HepG2 (cell line): ENCODE measurements around the gene COL9A3. TPM values are rescaled to one million over a fixed set of nuclear protein-coding genes. Genes with fewer than 3 reads are reported as not detected.
A peak's percentile ranks its signal among the peaks of the same experiment; 100 is the strongest.
"Not testable (repeated sequence)": the region's sequence is repeated elsewhere in the genome, so short reads cannot be mapped to it uniquely, and the experiment has no call there.

ENCODE experiments used
- ATAC-seq: fragments of 200-7000 bp; cut with Tn5 transposase; 3 replicates; pipeline ENCODE4 v1.9.1; 2020; ENCODE audit warnings: mild to moderate bottlenecking, moderate library complexity
- BruUV-seq: library from RNA; stranded (reverse); fragments of 400-500 nt; replicated peaks from 2 replicates; lab custom pipeline; 2021; lab: Mats Ljungman, UMichigan
- CTCF ChIA-PET: fragments of 300-600 bp; formaldehyde crosslinking; extraction: SDS; loops from one replicate; lab custom pipeline; 2021; ENCODE audit warnings: low total read pairs, inconsistent platforms, low intra/inter-chr PET ratio; lab: Yijun Ruan, JAX
- POLR2A ChIA-PET: fragments of 350-600 bp; sonication (Branson Sonifier 250); formaldehyde crosslinking; loops from one replicate; lab custom pipeline; 2020; ENCODE audit warnings: antibody characterized with exemption, inconsistent platforms; lab: Yijun Ruan, JAX
- DNase-seq: peaks from one replicate; pipeline ENCODE4 v3.0.0-alpha.2; 2015; ENCODE audit warnings: low spot score
- FAIRE-seq: peaks from 3 replicates; lab custom pipeline; 2011; peaks lifted over from hg19 to GRCh38; lab: Jason Lieb, UNC
- H2AFZ ChIP-seq: one replicate; pipeline ENCODE4 v1.6.1; 2011; ENCODE audit warnings: low read length, inconsistent platforms
- H3K27ac ChIP-seq: fragments of 300-600 bp; 3 replicates; pipeline ENCODE4 v1.8.0; 2011; ENCODE audit warnings: mixed run types, mild to moderate bottlenecking, mixed read lengths, low read length, inconsistent platforms; ENCODE audit not compliant: insufficient read depth; ENCODE audit errors: extremely low read length
- H3K27me3 ChIP-seq, 2 experiments: fragments of 200-600 bp in 1 of 2; 2 replicates in 1 of 2; 3 replicates in 1 of 2; pipeline versions ENCODE4 v1.6.0 to v1.8.0; 2011; ENCODE audit warnings: low read length in 2 of 2, mild to moderate bottlenecking in 2 of 2, moderate library complexity in 2 of 2, inconsistent platforms in 1 of 2; ENCODE audit not compliant: insufficient read depth in 2 of 2, control insufficient read depth in 1 of 2
- H3K36me3 ChIP-seq, 2 experiments: fragments of 200-600 bp in 1 of 2; replicated peaks in 1 of 2; 2 replicates in 1 of 2; 3 replicates in 1 of 2; pipeline versions ENCODE4 v1.5.1 to v1.8.0; 2011; ENCODE audit warnings: low read length in 2 of 2, inconsistent platforms in 1 of 2; ENCODE audit not compliant: insufficient read depth in 2 of 2, control insufficient read depth in 1 of 2
- H3K4me1 ChIP-seq: 2 replicates; pipeline ENCODE4 v1.5.1; 2012; ENCODE audit warnings: low read length, inconsistent platforms; ENCODE audit not compliant: insufficient read depth
- H3K4me2 ChIP-seq: 2 replicates; pipeline ENCODE4 v1.6.0; 2011; ENCODE audit warnings: low read depth, low read length, inconsistent platforms
- H3K4me3 ChIP-seq, 3 experiments: fragments of 200-600 bp in 1 of 3; sonication (generic), shearing (Covaris generic) in 1 of 3; replicated peaks in 1 of 3; 2 replicates each; pipeline ENCODE4 v1.5.1; 2011 to 2016; ENCODE audit warnings: low read length in 3 of 3, inconsistent platforms in 2 of 3, low read depth in 2 of 3, mild to moderate bottlenecking in 2 of 3, control low read depth in 1 of 3, mixed read lengths in 1 of 3; ENCODE audit not compliant: insufficient read depth in 1 of 3
- H3K79me2 ChIP-seq: one replicate; pipeline ENCODE4 v1.6.1; 2011; ENCODE audit warnings: low read length, inconsistent platforms; ENCODE audit not compliant: insufficient read depth
- H3K9ac ChIP-seq: 2 replicates; pipeline ENCODE4 v1.6.0; 2011; ENCODE audit warnings: mild to moderate bottlenecking, low read depth, low read length, inconsistent platforms; ENCODE audit not compliant: insufficient read depth
- H3K9me3 ChIP-seq: 2 replicates; pipeline ENCODE4 v1.5.1; 2012; ENCODE audit warnings: mild to moderate bottlenecking, low read length
- H4K20me1 ChIP-seq: 2 replicates; pipeline ENCODE4 v1.6.0; 2011; ENCODE audit warnings: inconsistent platforms, mild to moderate bottlenecking, low read length, moderate library complexity; ENCODE audit not compliant: insufficient read depth
- FOXO1 ChIP-seq: sonication (generic); formaldehyde crosslinking; IDR thresholded peaks from 2 replicates; pipeline ENCODE4 v1.4.0; 2020; ENCODE audit warnings: missing genetic modification reagents
- HMGXB4 ChIP-seq, 2 experiments: sonication (generic) in 1 of 2; formaldehyde crosslinking in 1 of 2; IDR thresholded peaks; 2 replicates each; pipeline versions ENCODE4 v1.4.0 to v1.6.1; 2018 to 2020; ENCODE audit warnings: missing genetic modification reagents in 2 of 2, borderline replicate concordance in 1 of 2, low read depth in 1 of 2, mild to moderate bottlenecking in 1 of 2, missing biosample characterization in 1 of 2
- IRF2 ChIP-seq: IDR thresholded peaks from 2 replicates; pipeline ENCODE4 v1.6.1; 2018; ENCODE audit warnings: missing genetic modification reagents, missing compliant biosample characterization
- IRF9 ChIP-seq: sonication (generic); formaldehyde crosslinking; IDR thresholded peaks from 2 replicates; pipeline ENCODE4 v1.8.0; 2022; ENCODE audit warnings: missing genetic modification reagents, mild to moderate bottlenecking, borderline replicate concordance
- KLF16 ChIP-seq, 2 experiments: sonication (generic) in 1 of 2; formaldehyde crosslinking in 1 of 2; IDR thresholded peaks; 2 replicates each; pipeline versions ENCODE4 v1.6.1 to v1.8.0; 2016 to 2023; ENCODE audit warnings: missing genetic modification reagents in 2 of 2, missing compliant biosample characterization in 1 of 2
- LCORL ChIP-seq, 2 experiments: fragments of 450-650 bp in 1 of 2; sonication (generic) in 1 of 2; formaldehyde crosslinking in 1 of 2; IDR thresholded peaks; 2 replicates each; pipeline versions ENCODE4 v1.5.0 to v1.6.1; 2017 to 2020; ENCODE audit warnings: antibody characterized with exemption in 1 of 2, missing genetic modification reagents in 1 of 2
- MED1 ChIP-seq: sonication (generic); formaldehyde crosslinking; IDR thresholded peaks from 2 replicates; pipeline ENCODE4 v1.4.0; 2020; ENCODE audit warnings: missing genetic modification reagents
- PHF5A ChIP-seq: IDR thresholded peaks from one replicate; pipeline ENCODE4 v1.6.1; 2018; ENCODE audit warnings: low read depth, missing genetic modification reagents; ENCODE audit not compliant: unreplicated experiment
- THAP11 ChIP-seq: IDR thresholded peaks from 2 replicates; pipeline ENCODE4 v1.6.1; 2016; ENCODE audit warnings: missing biosample characterization, missing genetic modification reagents
- ZNF331 ChIP-seq: sonication (generic); formaldehyde crosslinking; IDR thresholded peaks from 2 replicates; pipeline ENCODE4 v1.4.0; 2020; ENCODE audit warnings: missing genetic modification reagents
- ZNF768 ChIP-seq: sonication (generic); formaldehyde crosslinking; IDR thresholded peaks from 2 replicates; pipeline ENCODE4 v1.4.0; 2020; ENCODE audit warnings: missing genetic modification reagents
- WGBS: methylation state at CpG from one replicate; pipeline ENCODE4 v1.1.6; 2017; ENCODE audit warnings: low lambda C conversion rate; 5-methylcytosine and 5-hydroxymethylcytosine counted together
- in situ Hi-C: cut with HindIII; loops from 2 replicates; pipeline ENCODE4 v1.10.0; 2017; ENCODE audit warnings: low pct_unique_long_range_greater_than_20kb; ENCODE audit not compliant: extremely low pct_ligation_motif_present
- intact Hi-C: fragments of 100-400 bp; cut with micrococcal nuclease; formaldehyde crosslinking; loops from one replicate; pipeline ENCODE4 v1.10.0; 2022; ENCODE audit not compliant: unreplicated experiment
- polyA plus RNA-seq, 8 experiments: library from polyadenylated mRNA; depleted of rRNA in 3 of 8; stranded (reverse) in 7 of 8; unstranded in 1 of 8; fragments of >200 nt; fragmentation: Illumina TruSeq in 4 of 8; extraction: Trizol in 4 of 8; gene quantifications; 2 replicates each; pipeline versions ENCODE4 v1.2.1 to v1.2.3, GENCODE V29; 2011 to 2016; ENCODE audit warnings: low read depth in 4 of 8, missing spikeins in 1 of 8, mixed read lengths in 1 of 8; ENCODE audit not compliant: insufficient read depth in 1 of 8
- total RNA-seq, 5 experiments: library from RNA; depleted of rRNA; stranded (reverse); fragments of >200 nt; fragmentation: Illumina TruSeq; extraction: Trizol; gene quantifications; 2 replicates each; pipeline ENCODE4 v1.2.3, GENCODE V29; 2016; ENCODE audit warnings: low read depth in 1 of 5
- TF ChIP-seq, protein P1 (sequence below): IDR thresholded peaks from 2 replicates; pipeline ENCODE4 v1.6.1; 2016; ENCODE audit warnings: mild to moderate bottlenecking, missing biosample characterization, missing genetic modification reagents
- TF ChIP-seq, protein P2 (sequence below): sonication (generic); formaldehyde crosslinking; conservative IDR thresholded peaks from 2 replicates; pipeline ENCODE4 v1.4.0; 2020; ENCODE audit warnings: mild to moderate bottlenecking, missing genetic modification reagents, moderate library complexity
- TF ChIP-seq, protein P3 (sequence below): sonication (generic); formaldehyde crosslinking; conservative IDR thresholded peaks from 2 replicates; pipeline ENCODE4 v1.4.0; 2020; ENCODE audit warnings: missing genetic modification reagents

Gene COL9A3
- total and polyA plus RNA-seq, 2 of the 13 experiments (the other 11 are each of a cell fraction or from before 2014, with no cell fraction given): 155 to 204 TPM

GRCh38 chr20:62873681-62874031 is 56.8 kb downstream of the COL9A3 start:
- 2% methylated on average over 15 of the region's 15 CpGs for WGBS
- not testable (repeated sequence) for H2AFZ ChIP-seq; H3K36me3 ChIP-seq; H3K9ac ChIP-seq; FAIRE-seq; ATAC-seq; H3K27ac ChIP-seq; H3K27me3 ChIP-seq; H3K79me2 ChIP-seq; H4K20me1 ChIP-seq; H3K9me3 ChIP-seq; TF ChIP-seq LCORL (IDR thresholded peaks at IDR 0.05)
- DNase-seq: peak; percentile 61
- BruUV-seq: TSS peak; percentile 95
- POLR2A ChIA-PET: interaction anchor here (1.2 to 6.2 kb wide), 9 partner anchors 12 to 250 kb away, joined by 4 to 59 read pairs (median 10); partner anchors contain the start of genes GID8, SLC17A9 and TCFL5
- in situ Hi-C loops (loop anchor here (5.0 kb wide), 1 partner anchor 139 kb away; no protein-coding TSS in a partner anchor), intact Hi-C loops (loop anchor here (2.0 to 5.0 kb wide), 4 partner anchors 27 to 206 kb away; no protein-coding TSS in a partner anchor)
- H3K4me1 ChIP-seq: peaks cover 67% of the 10 kb centered on the region
- CTCF ChIA-PET: interaction anchor here (1.1 to 2.1 kb wide), 3 partner anchors 27 to 135 kb away, joined by 3 to 8 read pairs (median 3); no protein-coding TSS in a partner anchor
- peak overlapping the region; percentile 78 for H3K4me2 ChIP-seq
- peak overlapping the region; percentile 20 to 66 (median 60); a peak in 4 of 6 replicates for H3K4me3 ChIP-seq
- TF ChIP-seq ZNF768 (CRISPR knock-in tag) (peak; percentile 53; the same call in 1 of the 2 replicates), ZNF331 (CRISPR knock-in tag) (0 out of 2 replicates have a peak, but pooled peaks have one; percentile 29), IRF9 (CRISPR knock-in tag) (0 out of 2 replicates have a peak, but pooled peaks have one; percentile 19), PHF5A (CRISPR knock-in tag) (peak; percentile 41), HMGXB4 (CRISPR knock-in tag; IDR thresholded peaks at IDR 0.05; ENCODE audit: borderline replicate concordance in 1 of 2, low read depth in 1 of 2) (peak; percentile 51 to 93), THAP11 (CRISPR knock-in tag) (peak; percentile 51; the same call in 1 of the 2 replicates), FOXO1 (CRISPR knock-in tag) (0 out of 2 replicates have a peak, but pooled peaks have one; percentile 22), IRF2 (CRISPR knock-in tag) (peak; percentile 20; the same call in 1 of the 2 replicates), KLF16 (CRISPR knock-in tag; IDR thresholded peaks at IDR 0.05) (peak in 1 of 2 experiments; percentile 72; a peak in 1 of 4 replicates), LCORL (CRISPR knock-in tag; IDR thresholded peaks at IDR 0.05) (peak; percentile 65; the same call in 1 of the 2 replicates), MED1 (CRISPR knock-in tag) (peak; percentile 38; the same call in 1 of the 2 replicates)
- TF ChIP-seq, protein P1, sequence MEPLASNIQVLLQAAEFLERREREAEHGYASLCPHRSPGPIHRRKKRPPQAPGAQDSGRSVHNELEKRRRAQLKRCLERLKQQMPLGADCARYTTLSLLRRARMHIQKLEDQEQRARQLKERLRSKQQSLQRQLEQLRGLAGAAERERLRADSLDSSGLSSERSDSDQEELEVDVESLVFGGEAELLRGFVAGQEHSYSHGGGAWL (CRISPR knock-in tag): peak; percentile 36; the same call in 1 of the 2 replicates
- TF ChIP-seq, protein P2, sequence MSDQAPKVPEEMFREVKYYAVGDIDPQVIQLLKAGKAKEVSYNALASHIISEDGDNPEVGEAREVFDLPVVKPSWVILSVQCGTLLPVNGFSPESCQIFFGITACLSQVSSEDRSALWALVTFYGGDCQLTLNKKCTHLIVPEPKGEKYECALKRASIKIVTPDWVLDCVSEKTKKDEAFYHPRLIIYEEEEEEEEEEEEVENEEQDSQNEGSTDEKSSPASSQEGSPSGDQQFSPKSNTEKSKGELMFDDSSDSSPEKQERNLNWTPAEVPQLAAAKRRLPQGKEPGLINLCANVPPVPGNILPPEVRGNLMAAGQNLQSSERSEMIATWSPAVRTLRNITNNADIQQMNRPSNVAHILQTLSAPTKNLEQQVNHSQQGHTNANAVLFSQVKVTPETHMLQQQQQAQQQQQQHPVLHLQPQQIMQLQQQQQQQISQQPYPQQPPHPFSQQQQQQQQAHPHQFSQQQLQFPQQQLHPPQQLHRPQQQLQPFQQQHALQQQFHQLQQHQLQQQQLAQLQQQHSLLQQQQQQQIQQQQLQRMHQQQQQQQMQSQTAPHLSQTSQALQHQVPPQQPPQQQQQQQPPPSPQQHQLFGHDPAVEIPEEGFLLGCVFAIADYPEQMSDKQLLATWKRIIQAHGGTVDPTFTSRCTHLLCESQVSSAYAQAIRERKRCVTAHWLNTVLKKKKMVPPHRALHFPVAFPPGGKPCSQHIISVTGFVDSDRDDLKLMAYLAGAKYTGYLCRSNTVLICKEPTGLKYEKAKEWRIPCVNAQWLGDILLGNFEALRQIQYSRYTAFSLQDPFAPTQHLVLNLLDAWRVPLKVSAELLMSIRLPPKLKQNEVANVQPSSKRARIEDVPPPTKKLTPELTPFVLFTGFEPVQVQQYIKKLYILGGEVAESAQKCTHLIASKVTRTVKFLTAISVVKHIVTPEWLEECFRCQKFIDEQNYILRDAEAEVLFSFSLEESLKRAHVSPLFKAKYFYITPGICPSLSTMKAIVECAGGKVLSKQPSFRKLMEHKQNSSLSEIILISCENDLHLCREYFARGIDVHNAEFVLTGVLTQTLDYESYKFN: 0 out of 2 replicates have a peak, but pooled peaks have one; percentile 3
- TF ChIP-seq, protein P3, sequence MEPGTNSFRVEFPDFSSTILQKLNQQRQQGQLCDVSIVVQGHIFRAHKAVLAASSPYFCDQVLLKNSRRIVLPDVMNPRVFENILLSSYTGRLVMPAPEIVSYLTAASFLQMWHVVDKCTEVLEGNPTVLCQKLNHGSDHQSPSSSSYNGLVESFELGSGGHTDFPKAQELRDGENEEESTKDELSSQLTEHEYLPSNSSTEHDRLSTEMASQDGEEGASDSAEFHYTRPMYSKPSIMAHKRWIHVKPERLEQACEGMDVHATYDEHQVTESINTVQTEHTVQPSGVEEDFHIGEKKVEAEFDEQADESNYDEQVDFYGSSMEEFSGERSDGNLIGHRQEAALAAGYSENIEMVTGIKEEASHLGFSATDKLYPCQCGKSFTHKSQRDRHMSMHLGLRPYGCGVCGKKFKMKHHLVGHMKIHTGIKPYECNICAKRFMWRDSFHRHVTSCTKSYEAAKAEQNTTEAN: 0 out of 2 replicates have a peak, but pooled peaks have one; percentile 18
